H4 (cell line): ENCODE data around the gene TPPP. TPM values are rescaled to one million over a fixed set of nuclear protein-coding genes. Genes with fewer than 3 reads are reported as not detected.
"Not testable (repeated sequence)": the region's sequence is repeated elsewhere in the genome, so short reads cannot be mapped to it uniquely, and the experiment has no call there.

Source experiments
- DNase-seq: peaks from one replicate; pipeline ENCODE4 v3.0.0-alpha.2; 2015; ENCODE audit warnings: low spot score
- total RNA-seq: library from RNA; depleted of rRNA; stranded (reverse); fragments of >200 nt; shearing (Covaris generic); gene quantifications from 2 replicates; pipeline ENCODE4 v1.2.3, GENCODE V29; 2014

TPPP gene
- total RNA-seq, 1 experiment from 2014 or later: 0.85 TPM

DNA sequence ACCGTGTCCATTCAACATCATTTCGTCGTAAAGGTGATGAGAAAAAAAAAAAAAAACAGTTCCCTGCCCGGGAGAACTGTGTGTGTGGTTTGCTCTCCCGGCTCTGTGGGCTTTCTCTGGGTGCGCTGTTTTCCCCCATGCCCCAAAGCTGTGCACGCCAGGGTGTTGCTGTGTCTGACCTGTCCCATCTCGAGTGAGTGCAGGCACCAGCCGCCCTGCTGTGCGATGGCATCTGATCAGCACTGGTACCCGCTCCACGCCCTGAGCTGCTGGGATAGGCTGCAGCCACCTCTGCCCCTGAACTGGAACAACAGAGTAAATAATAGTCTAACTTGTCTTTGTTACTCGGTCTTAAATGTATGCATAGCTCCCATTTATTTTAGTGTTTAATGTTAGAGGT, 47.7 kb downstream of the TPPP start:
- no peak for DNase-seq

- DNase-seq: no peak
Observed at GRCh38 chr5:644971-645370, 48.2 kb downstream of the TPPP start.

- no peak for DNase-seq
Observed at GRCh38 chr5:644509-644908, 48.6 kb downstream of the TPPP start.

GRCh38 chr5:643811-644271, 49.3 kb downstream of the TPPP start:
- DNase-seq: no peak

DNA sequence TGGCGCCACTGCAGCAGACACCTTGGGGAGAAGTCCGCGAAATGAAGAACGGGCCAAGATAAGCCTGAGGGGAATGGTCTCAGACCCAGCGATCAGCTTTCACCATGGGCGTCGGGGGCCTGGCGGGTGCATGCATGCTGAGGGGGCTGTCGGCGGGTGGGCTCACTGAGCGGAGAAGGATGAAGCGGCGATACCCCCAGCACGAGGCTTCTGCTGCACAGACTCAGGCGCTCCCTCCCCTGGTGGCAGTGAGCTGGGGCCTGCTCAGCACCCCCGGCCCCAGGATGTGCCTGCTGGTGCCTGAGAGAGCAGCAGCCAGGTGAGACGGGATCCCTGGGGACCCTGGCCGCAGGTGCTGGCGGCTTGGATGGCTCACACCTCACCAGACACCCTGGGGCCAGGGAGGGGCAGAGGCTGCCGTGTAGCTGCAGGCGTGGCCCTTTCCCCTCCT, 49.8 kb downstream of the TPPP start:
- no peak for DNase-seq

- DNase-seq: no peak
Observed at GRCh38 chr5:642481-642880, 50.7 kb downstream of the TPPP start.

- no peak for DNase-seq
Observed at GRCh38 chr5:641331-641765, 51.8 kb downstream of the TPPP start.

DNA sequence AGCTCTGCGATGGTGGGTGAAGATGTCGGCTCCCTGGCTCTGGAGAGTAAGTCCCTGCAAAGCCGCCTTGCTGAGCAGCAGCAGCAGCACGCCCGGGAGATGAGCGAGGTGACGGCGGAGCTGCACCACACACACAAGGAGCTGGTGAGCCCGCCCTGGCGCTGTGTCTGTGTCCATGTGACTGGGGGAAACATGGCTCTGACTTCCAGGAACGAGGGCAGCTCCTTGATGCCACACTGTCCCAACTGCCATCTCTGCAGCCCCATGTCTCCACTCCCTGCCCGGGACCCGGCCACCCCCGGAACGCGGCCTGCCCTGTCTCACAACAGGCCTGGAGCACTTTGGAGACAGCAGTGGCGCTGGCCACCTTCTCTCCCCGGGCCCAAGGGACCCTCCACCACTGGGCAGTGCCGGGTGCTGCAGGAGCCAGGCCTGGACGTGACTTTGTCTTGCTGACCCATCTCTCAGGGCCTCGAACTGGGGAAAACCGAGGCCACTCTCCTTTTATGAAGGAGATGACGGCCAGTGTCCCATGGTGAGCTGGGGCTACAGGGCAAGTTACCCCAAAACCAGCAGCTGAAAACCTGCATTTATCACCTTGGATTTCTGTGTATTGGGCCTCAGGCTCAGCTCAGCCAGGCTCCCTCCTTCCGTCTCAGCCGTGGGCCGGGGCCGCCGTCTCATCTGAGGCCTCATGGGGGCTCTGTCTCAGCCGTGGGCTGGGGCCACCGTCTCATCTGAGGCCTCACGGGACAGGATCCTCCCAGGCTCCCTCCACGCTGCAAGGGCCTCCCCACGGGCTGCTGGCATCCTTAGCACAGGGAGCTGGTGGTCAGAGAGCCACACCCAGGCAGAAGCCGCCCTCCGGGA, 52.5 kb downstream of the TPPP start:
- DNase-seq: no peak

- no peak for DNase-seq
Observed at GRCh38 chr5:639584-640213, 53.5 kb downstream of the TPPP start.

GRCh38 chr5:639253-639530, 54.0 kb downstream of the TPPP start:
- DNase-seq: no peak

- no peak for DNase-seq
Observed at GRCh38 chr5:638501-639252, 54.5 kb downstream of the TPPP start.

- no peak for DNase-seq
Observed at GRCh38 chr5:637581-638450, 55.3 kb downstream of the TPPP start.

DNA sequence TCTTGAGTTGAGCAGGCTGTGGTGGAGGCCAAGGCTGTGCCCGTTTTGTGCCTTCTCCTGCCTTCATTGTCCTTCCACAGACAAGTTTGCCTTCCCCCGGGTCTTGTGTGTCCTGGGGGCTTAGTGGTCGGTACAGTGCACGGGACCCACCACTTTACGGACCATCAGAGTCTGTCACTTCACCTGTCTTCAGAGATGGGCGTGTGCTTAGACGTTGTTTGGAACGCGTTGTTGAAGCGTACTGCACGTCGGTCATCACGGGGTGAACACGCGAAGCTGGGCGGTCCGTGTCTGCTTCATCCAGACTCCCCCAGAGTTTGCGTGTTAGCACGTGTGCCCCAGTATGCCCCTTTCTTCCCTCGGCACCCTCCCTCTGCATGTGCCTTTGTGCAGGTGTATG, 56.2 kb downstream of the TPPP start:
- no peak for DNase-seq

DNA sequence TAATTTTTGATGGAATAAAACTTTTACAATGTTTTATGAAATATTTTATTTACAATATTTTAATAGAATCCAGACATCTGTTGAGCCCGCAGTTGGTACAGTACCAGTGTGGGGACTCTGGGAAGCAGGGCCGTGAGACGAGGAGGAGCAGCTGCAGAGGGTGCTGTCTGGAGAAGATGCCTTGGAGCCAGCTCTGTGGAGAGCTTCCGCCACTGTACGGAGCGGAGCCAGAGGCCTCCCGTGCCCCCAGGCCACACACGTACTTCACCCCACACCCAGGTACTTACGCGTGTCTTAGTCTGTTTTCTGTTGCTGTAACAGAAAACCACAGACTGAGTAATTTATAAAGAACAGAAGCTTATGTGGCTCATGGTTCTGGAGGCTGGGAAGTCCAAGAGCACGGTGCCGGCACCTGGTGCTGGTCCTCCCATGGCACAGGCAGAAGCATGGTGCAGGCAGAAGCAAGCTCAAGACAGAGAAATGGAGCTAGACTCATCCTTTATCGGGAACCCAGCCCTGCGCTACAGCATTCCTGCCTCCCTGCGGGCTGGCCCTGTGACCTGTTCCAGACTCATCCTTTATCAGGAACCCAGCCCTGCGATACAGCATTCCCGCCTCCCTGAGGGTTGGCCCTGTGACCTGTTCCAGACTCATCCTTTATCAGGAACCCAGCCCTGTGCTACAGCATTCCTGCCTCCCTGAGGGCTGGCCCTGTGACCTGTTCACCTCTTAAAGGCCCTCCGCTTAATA, 57.7 kb downstream of the TPPP start:
- DNase-seq: no peak

- DNase-seq: no peak
Observed at GRCh38 chr5:634191-634590, 59.0 kb downstream of the TPPP start.

GRCh38 chr5:633501-633955, 59.6 kb downstream of the TPPP start:
- no peak for DNase-seq

DNA sequence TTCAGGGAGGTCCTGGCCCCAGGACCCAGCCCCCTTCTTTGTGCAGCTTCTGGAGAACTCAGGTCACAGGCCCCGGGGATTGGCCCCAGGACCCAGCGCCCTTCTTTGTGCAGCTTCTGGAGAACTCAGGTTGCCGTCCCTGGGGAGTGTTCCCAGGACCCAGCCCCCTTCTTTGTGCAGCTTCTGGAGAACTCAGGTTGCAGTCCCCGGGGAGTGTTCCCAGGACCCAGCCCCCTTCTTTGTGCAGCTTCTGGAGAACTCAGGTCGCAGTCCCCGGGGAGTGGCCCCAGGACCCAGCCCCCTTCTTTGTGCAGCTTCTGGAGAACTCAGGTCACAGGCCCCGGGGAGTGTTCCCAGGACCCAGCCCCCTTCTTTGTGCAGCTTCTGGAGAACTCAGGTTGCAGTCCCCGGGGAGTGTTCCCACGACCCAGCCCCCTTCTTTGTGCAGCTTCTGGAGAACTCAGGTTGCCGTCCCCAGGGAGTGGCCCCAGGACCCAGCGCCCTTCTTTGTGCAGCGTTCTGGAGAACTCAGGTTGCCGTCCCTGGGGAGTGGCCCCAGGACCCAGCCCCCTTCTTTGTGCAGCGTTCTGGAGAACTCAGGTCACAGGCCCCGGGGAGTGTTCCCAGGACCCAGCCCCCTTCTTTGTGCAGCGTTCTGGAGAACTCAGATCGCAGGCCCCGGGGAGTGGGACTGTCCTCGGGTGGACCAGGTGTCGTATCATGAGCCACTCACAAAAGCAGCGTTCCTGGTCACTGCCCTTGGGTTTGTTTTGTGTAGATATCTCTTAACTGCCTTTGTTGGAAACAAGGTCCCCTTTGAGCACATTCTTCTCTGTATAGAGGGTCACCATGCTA, 64.6 kb downstream of the TPPP start:
- DNase-seq: not testable (repeated sequence)

DNA sequence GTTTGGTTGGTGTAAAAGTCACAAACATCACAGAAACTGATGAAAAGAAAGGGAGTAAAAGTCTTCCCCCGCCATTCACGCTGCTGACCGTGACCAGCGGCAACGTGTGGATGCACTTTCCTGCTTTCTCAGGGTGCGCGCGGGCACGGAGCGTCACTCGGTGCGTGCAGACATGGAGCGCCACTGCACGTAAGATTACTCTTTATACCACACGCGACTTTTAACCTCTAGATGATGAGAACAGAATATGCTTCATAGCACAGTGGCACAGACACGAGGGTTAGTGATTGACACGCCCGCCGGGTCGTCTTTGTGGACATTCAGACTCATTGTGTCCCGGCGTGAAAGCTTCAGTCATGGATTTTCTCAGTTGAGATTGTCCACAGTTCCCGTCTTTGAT, 65.3 kb downstream of the TPPP start:
- DNase-seq: no peak

DNA sequence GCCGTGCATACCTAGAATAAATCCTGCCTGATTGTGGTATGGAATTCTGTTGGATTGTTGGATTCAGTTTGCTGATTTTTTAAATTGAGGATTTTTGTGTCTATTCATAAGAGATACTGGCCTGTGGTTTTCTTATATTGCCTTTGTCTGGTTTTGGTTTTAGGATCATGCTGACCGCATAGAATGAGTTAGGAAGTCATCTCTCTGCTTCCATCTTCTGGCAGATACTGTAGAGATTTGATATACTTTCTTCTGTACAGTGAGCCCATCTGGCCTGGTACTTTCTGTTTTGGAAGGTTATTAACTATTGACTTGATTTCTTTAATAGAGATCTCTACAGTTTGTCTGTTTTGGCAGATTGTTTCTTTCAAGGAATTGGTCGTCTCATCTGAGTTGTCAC, 66.3 kb downstream of the TPPP start:
- DNase-seq: no peak

DNA sequence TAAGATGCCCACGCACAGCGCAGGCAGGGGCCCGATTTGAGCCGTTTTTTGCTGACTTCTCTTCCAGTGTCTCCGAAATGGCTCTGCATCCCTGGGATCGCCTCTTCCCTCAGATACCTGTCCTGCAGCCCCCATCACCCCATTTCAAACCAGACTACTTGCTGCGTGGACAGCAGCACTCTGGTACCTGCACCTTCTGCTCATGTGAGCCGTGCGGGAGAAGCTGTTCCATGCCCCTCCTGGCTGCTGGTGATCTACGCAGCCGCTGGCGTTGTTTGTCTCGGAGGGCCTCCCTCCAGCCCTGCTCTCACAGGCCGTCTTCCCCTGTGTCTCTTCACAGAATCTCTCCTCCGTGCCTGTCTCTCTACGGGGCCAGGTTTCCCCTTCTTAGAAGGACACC, 67.6 kb downstream of the TPPP start:
- no peak for DNase-seq
